H1 (cell line): Measurements from ENCODE around the gene ETV4. TPM values are rescaled to one million over a fixed set of nuclear protein-coding genes. Genes with fewer than 3 reads are reported as not detected.

Experiments
- CTCF ChIA-PET: fragments of 300-600 bp; sonication (Branson Sonifier 250); formaldehyde crosslinking; loops from one replicate; lab custom pipeline; 2021; ENCODE audit not compliant: partially characterized antibody; lab: Charles Lee
- POLR2A ChIA-PET: fragments of 300-600 bp; sonication (Branson Sonifier 250); formaldehyde crosslinking; loops from one replicate; lab custom pipeline; 2021; ENCODE audit warnings: inconsistent platforms; ENCODE audit not compliant: partially characterized antibody; lab: Charles Lee
- DNase-seq, 2 experiments: peaks; one replicate each; pipeline versions ENCODE4 v3.0.0 to v3.0.0-alpha.2; 2010 to 2022; ENCODE audit warnings: low spot score in 2 of 2, low read depth in 1 of 2, mixed read lengths in 1 of 2
- FAIRE-seq: peaks from 2 replicates; lab custom pipeline; 2011; peaks lifted over from hg19 to GRCh38; lab: Jason Lieb, UNC
- H2AFZ ChIP-seq: 2 replicates; pipeline ENCODE4 v1.8.1; 2012; ENCODE audit warnings: low read length, inconsistent platforms
- H2AK5ac ChIP-seq: 2 replicates; pipeline ENCODE4 v1.6.1; 2013; ENCODE audit warnings: low read depth, low read length
- H2BK120ac ChIP-seq: replicated peaks from 2 replicates; pipeline ENCODE3; 2013; ENCODE audit warnings: low read depth, low read length, inconsistent platforms
- H2BK12ac ChIP-seq: 2 replicates; pipeline ENCODE4 v1.6.1; 2013; ENCODE audit warnings: low read depth, low read length
- H2BK15ac ChIP-seq: 2 replicates; pipeline ENCODE4 v1.6.1; 2013; ENCODE audit warnings: low read length
- H2BK20ac ChIP-seq: 2 replicates; pipeline ENCODE4 v1.6.1; 2013; ENCODE audit warnings: low read length
- H2BK5ac ChIP-seq: 2 replicates; pipeline ENCODE4 v1.6.1; 2013; ENCODE audit warnings: low read depth, low read length
- H3K14ac ChIP-seq: 2 replicates; pipeline ENCODE4 v1.6.1; 2013; ENCODE audit warnings: inconsistent platforms; ENCODE audit not compliant: insufficient read length
- H3K18ac ChIP-seq: 2 replicates; pipeline ENCODE4 v1.6.1; 2013; ENCODE audit warnings: low read length; ENCODE audit errors: extremely low read depth
- H3K23ac ChIP-seq: 2 replicates; pipeline ENCODE4 v1.6.1; 2013; ENCODE audit warnings: inconsistent platforms; ENCODE audit not compliant: insufficient read length
- H3K23me2 ChIP-seq: 2 replicates; pipeline ENCODE4 v1.6.1; 2013; ENCODE audit warnings: low read depth, low read length
- H3K27ac ChIP-seq: 2 replicates; pipeline ENCODE4 v1.6.1; 2011; ENCODE audit warnings: low read depth, low read length, inconsistent platforms
- H3K27me3 ChIP-seq, 4 experiments: replicated peaks in 1 of 4; 1 replicate in 1 of 4; 2 replicates in 3 of 4; pipeline versions ENCODE4 v1.6.1 to v1.8.1; 2011 to 2013; ENCODE audit warnings: low read length in 3 of 4, mild to moderate bottlenecking in 3 of 4, inconsistent platforms in 2 of 4, mixed read lengths in 2 of 4, moderate library complexity in 1 of 4; ENCODE audit not compliant: control insufficient read depth in 3 of 4, insufficient read depth in 3 of 4; ENCODE audit errors: extremely low read depth in 1 of 4
- H3K36me3 ChIP-seq, 4 experiments: 2 replicates each; pipeline versions ENCODE4 v1.6.1 to v1.8.1; 2011 to 2013; ENCODE audit warnings: mild to moderate bottlenecking in 4 of 4, low read length in 3 of 4, moderate library complexity in 2 of 4, control low read depth in 1 of 4, inconsistent platforms in 1 of 4; ENCODE audit not compliant: insufficient read depth in 4 of 4, control insufficient read depth in 2 of 4
- H3K4ac ChIP-seq: replicated peaks from 2 replicates; pipeline ENCODE3; 2013; ENCODE audit warnings: low read length, low read depth, mixed read lengths, inconsistent platforms; ENCODE audit not compliant: insufficient read length
- H3K4me1 ChIP-seq, 4 experiments: replicated peaks in 1 of 4; 1 replicate in 1 of 4; 2 replicates in 3 of 4; pipeline versions ENCODE4 v1.6.1 to v1.8.1; 2011 to 2013; ENCODE audit warnings: low read length in 3 of 4, inconsistent platforms in 2 of 4, mixed read lengths in 1 of 4; ENCODE audit not compliant: insufficient read depth in 4 of 4, control insufficient read depth in 3 of 4
- H3K4me2 ChIP-seq, 2 experiments: 2 replicates each; pipeline versions ENCODE4 v1.6.1 to v1.8.1; 2011 to 2013; ENCODE audit warnings: low read depth in 2 of 2, low read length in 2 of 2, control low read depth in 1 of 2, inconsistent platforms in 1 of 2, mild to moderate bottlenecking in 1 of 2; ENCODE audit not compliant: insufficient read depth in 1 of 2
- H3K4me3 ChIP-seq, 4 experiments: fragments of 200-600, 300-600 bp in 1 of 4; sonication (generic), shearing (Covaris generic), sonication (Bioruptor Twin) in 1 of 4; 2 replicates each; pipeline versions ENCODE4 v1.5.1 to v1.8.1; 2011 to 2016; ENCODE audit warnings: low read length in 4 of 4, low read depth in 3 of 4, control low read depth in 2 of 4, inconsistent platforms in 2 of 4, mild to moderate bottlenecking in 2 of 4, mixed read lengths in 1 of 4, moderate library complexity in 1 of 4; ENCODE audit not compliant: insufficient read depth in 2 of 4; ENCODE audit errors: extremely low read depth in 1 of 4
- H3K56ac ChIP-seq: replicated peaks from 2 replicates; pipeline ENCODE3; 2013; ENCODE audit warnings: low read depth, mild to moderate bottlenecking, mixed read lengths, low read length, inconsistent platforms; ENCODE audit not compliant: insufficient read length
- H3K79me1 ChIP-seq: 2 replicates; pipeline ENCODE4 v1.6.1; 2013; ENCODE audit warnings: low read depth, low read length, control low read depth
- H3K79me2 ChIP-seq, 2 experiments: 2 replicates each; pipeline versions ENCODE4 v1.6.1 to v1.8.1; 2012 to 2013; ENCODE audit warnings: low read length in 2 of 2, mild to moderate bottlenecking in 2 of 2, inconsistent platforms in 1 of 2; ENCODE audit not compliant: insufficient read depth in 2 of 2, control insufficient read depth in 1 of 2
- H3K9ac ChIP-seq, 4 experiments: replicated peaks in 1 of 4; 1 replicate in 1 of 4; 2 replicates in 3 of 4; pipeline versions ENCODE4 v1.6.1 to v1.8.1; 2011 to 2013; ENCODE audit warnings: low read depth in 3 of 4, low read length in 3 of 4, control low read depth in 2 of 4, mild to moderate bottlenecking in 2 of 4, moderate library complexity in 2 of 4, inconsistent platforms in 1 of 4; ENCODE audit errors: extremely low read depth in 1 of 4
- H3K9me3 ChIP-seq, 2 experiments: 2 replicates each; pipeline versions ENCODE4 v1.6.1 to v1.8.1; 2012 to 2013; ENCODE audit warnings: mild to moderate bottlenecking in 2 of 2, moderate library complexity in 2 of 2, control low read depth in 1 of 2, inconsistent platforms in 1 of 2, low read depth in 1 of 2, low read length in 1 of 2, mixed read lengths in 1 of 2; ENCODE audit not compliant: insufficient read depth in 2 of 2
- H4K20me1 ChIP-seq, 2 experiments: replicated peaks in 1 of 2; 2 replicates each; pipeline versions ENCODE3 to v1.8.1; 2011 to 2013; ENCODE audit warnings: inconsistent platforms in 2 of 2, low read length in 2 of 2, mild to moderate bottlenecking in 1 of 2; ENCODE audit not compliant: insufficient read depth in 2 of 2, control insufficient read depth in 1 of 2
- H4K5ac ChIP-seq: 2 replicates; pipeline ENCODE4 v1.6.1; 2013; ENCODE audit warnings: low read length, low read depth, mixed read lengths, inconsistent platforms; ENCODE audit not compliant: insufficient read length
- H4K8ac ChIP-seq: 2 replicates; pipeline ENCODE4 v1.8.0; 2013; ENCODE audit warnings: mild to moderate bottlenecking, moderate library complexity, low read length, inconsistent platforms; ENCODE audit not compliant: insufficient read depth; ENCODE audit errors: extremely low read depth
- H4K91ac ChIP-seq: replicated peaks from 2 replicates; pipeline ENCODE3; 2013; ENCODE audit warnings: low read length, mixed read lengths, inconsistent platforms; ENCODE audit not compliant: insufficient read length
- KDM1A ChIP-seq: fragments of 200-600, 300-600 bp; sonication (generic); IDR thresholded peaks from 2 replicates; pipeline ENCODE4 v1.7.1; 2016; ENCODE audit warnings: mild to moderate bottlenecking, low read length, borderline replicate concordance
- WGBS, 2 experiments: shearing (Covaris generic) in 1 of 2; methylation state at CpG; one replicate each; pipeline versions ENCODE4 v1.1.6 to v1.1.7; 2013 to 2015; ENCODE audit warnings: low lambda C conversion rate in 2 of 2, mixed read lengths in 2 of 2, inconsistent platforms in 1 of 2, low coverage in 1 of 2, missing lambda C conversion rate in 1 of 2; ENCODE audit not compliant: insufficient replicate concordance in 2 of 2, insufficient coverage in 1 of 2, insufficient read length in 1 of 2; ENCODE audit errors: extremely low coverage in 1 of 2, missing lambda C conversion rate in 1 of 2; 5-methylcytosine and 5-hydroxymethylcytosine counted together
- polyA plus RNA-seq, 7 experiments: library from polyadenylated mRNA; depleted of rRNA in 3 of 7; stranded (reverse) in 5 of 7; unstranded in 2 of 7; fragments of >200 nt in 5 of 7; fragments of 200-250 nt in 2 of 7; gene quantifications; 1 replicate in 5 of 7; 2 replicates in 1 of 7; 4 replicates in 1 of 7; pipeline versions ENCODE4 v1.2.1 to v1.2.3, GENCODE V29; 2011 to 2013; ENCODE audit warnings: missing spikeins in 2 of 7, mixed read lengths in 2 of 7
- total RNA-seq: library from RNA; stranded (reverse); fragmentation: NEBNext Ultra II Directional; extraction: Animal tissue kit (Norgen Biotek cat#: 25700); gene quantifications from 2 replicates; pipeline ENCODE4 v1.2.1, GENCODE V29; 2021

Gene ETV4
- total and polyA plus RNA-seq, 2 of the 8 experiments (the other 6 are each of a cell fraction or from before 2014, with no cell fraction given), result 75.2 to 143 TPM

GRCh38 chr17:43583332-43583731 is 37.2 kb upstream of the ETV4 start:
- H3K4me2 ChIP-seq, result no peak overlapping the region

More at GRCh38 chr17:43583332-43583731, 37.2 kb upstream of the ETV4 start:
- H3K36me3 ChIP-seq, result no peaks in the 10 kb centered on the region
- no peaks in the 10 kb centered on the region for H3K79me1 ChIP-seq
- no peaks in the 10 kb centered on the region for H3K9me3 ChIP-seq
- 87% methylated on average over 7 of the region's 7 CpGs; no CpG with 5 or more reads in 1 of the 2 experiments for WGBS, 2 experiments
- H2BK12ac ChIP-seq, result no peak overlapping the region
- no peak overlapping the region for H3K27ac ChIP-seq
- H3K23me2 ChIP-seq, result no peaks in the 10 kb centered on the region
- no peaks in the 10 kb centered on the region for H3K79me2 ChIP-seq
- H3K9ac ChIP-seq, result no peak overlapping the region
- no peaks in the 10 kb centered on the region for H4K20me1 ChIP-seq
- H2BK5ac ChIP-seq, result no peak overlapping the region
- H4K8ac ChIP-seq, result no peak overlapping the region
- TF ChIP-seq KDM1A, result no peak
- TF ChIP-seq, all 59 proteins: peak for 0
- Histone ChIP-seq H2BK120ac (no peak overlapping the region), H2BK20ac (no peak overlapping the region), H3K4ac (no peak overlapping the region), H2BK15ac (no peak overlapping the region), H3K14ac (no peak overlapping the region), H3K4me3 (no peak overlapping the region), H3K18ac (no peak overlapping the region), H4K5ac (no peak overlapping the region), H4K91ac (no peak overlapping the region), H2AK5ac (no peak overlapping the region), H2AFZ (no peak overlapping the region), H3K23ac (no peak overlapping the region), H3K27me3 (no peaks in the 10 kb centered on the region), H3K56ac (no peak overlapping the region), H3K4me1 (peaks cover 6 to 13% (median 9%) of the 10 kb centered on the region in 4 experiments; a peak in 5 of 7 replicates)
- POLR2A ChIA-PET, result no interaction called here
- CTCF ChIA-PET, result interaction anchor here (0.6 to 1.0 kb wide), 2 partner anchors 64 to 410 kb away, joined by 3 read pairs; no protein-coding TSS in a partner anchor
- no peak for DNase-seq
- no peak for FAIRE-seq
